Panc1 (cell line): ENCODE measurements around the gene RBP4. TPM values are rescaled to one million over a fixed set of nuclear protein-coding genes. Genes with fewer than 3 reads are reported as not detected.

ENCODE experiments used
- ATAC-seq: fragments of 200-7000 bp; cut with Tn5 transposase; 2 replicates; pipeline ENCODE4 v1.9.1; 2020; ENCODE audit warnings: mild to moderate bottlenecking, moderate library complexity
- BruUV-seq: library from RNA; stranded (reverse); fragments of 400-500 nt; replicated peaks from 2 replicates; lab custom pipeline; 2021; lab: Mats Ljungman, UMichigan
- CTCF ChIA-PET: fragments of 300-600 bp; sonication (Branson Sonifier 250); formaldehyde crosslinking; loops from one replicate; lab custom pipeline; 2022; ENCODE audit warnings: antibody characterized with exemption; lab: Charles Lee
- POLR2A ChIA-PET: fragments of 300-600 bp; sonication (Branson Sonifier 250); formaldehyde crosslinking; loops from one replicate; lab custom pipeline; 2022; ENCODE audit warnings: antibody characterized with exemption; lab: Charles Lee
- DNase-seq: peaks from one replicate; pipeline ENCODE4 v3.0.0-alpha.2; 2010; ENCODE audit warnings: low read depth, low spot score
- H3K27ac ChIP-seq: 2 replicates; pipeline ENCODE4 v1.5.1; 2011; ENCODE audit warnings: mild to moderate bottlenecking, low read length, inconsistent platforms
- H3K27me3 ChIP-seq: fragments of 200-500 bp; sonication (Bioruptor generic); 2 replicates; pipeline ENCODE4 v1.6.0; 2014; ENCODE audit warnings: low read length, inconsistent platforms; ENCODE audit not compliant: control insufficient read depth, insufficient read depth
- H3K36me3 ChIP-seq: fragments of 200-500 bp; sonication (Bioruptor generic); 2 replicates; pipeline ENCODE4 v1.5.1; 2014; ENCODE audit warnings: inconsistent platforms, mild to moderate bottlenecking, low read length, moderate library complexity; ENCODE audit not compliant: control insufficient read depth, insufficient read depth
- H3K4me1 ChIP-seq: 2 replicates; pipeline ENCODE4 v1.5.1; 2011; ENCODE audit warnings: inconsistent platforms, mild to moderate bottlenecking, low read length, moderate library complexity; ENCODE audit not compliant: control insufficient read depth, insufficient read depth
- H3K4me3 ChIP-seq, 2 experiments: 2 replicates each; pipeline ENCODE4 v1.5.1; 2011 to 2012; ENCODE audit warnings: low read depth in 2 of 2, low read length in 2 of 2, mild to moderate bottlenecking in 2 of 2, inconsistent platforms in 1 of 2, moderate library complexity in 1 of 2
- H3K9me3 ChIP-seq: fragments of 200-500 bp; sonication (Bioruptor generic); 2 replicates; pipeline ENCODE4 v1.5.1; 2014; ENCODE audit warnings: low read depth, mild to moderate bottlenecking, inconsistent platforms, low read length, moderate library complexity; ENCODE audit not compliant: control insufficient read depth, insufficient read depth
- POLR2AphosphoS5 ChIP-seq: IDR thresholded peaks from 2 replicates; pipeline ENCODE4 v1.6.1; 2012; ENCODE audit warnings: mild to moderate bottlenecking, low read depth, low read length, moderate library complexity
- SIN3A ChIP-seq: IDR thresholded peaks from 2 replicates; pipeline ENCODE4 v1.6.1; 2012; ENCODE audit warnings: low read depth, mild to moderate bottlenecking, low read length, moderate library complexity, borderline replicate concordance; ENCODE audit not compliant: insufficient read depth
- TCF7L2 ChIP-seq: IDR thresholded peaks from 2 replicates; pipeline ENCODE4 v1.6.1; 2011; ENCODE audit warnings: mild to moderate bottlenecking, low read depth, low read length, inconsistent platforms
- in situ Hi-C: cut with HindIII; loops from 2 replicates; pipeline ENCODE4 v1.10.0; 2016; ENCODE audit warnings: low sequenced_read_pairs, low pct_unique_long_range_greater_than_20kb
- intact Hi-C: fragments of 100-400 bp; cut with micrococcal nuclease; formaldehyde crosslinking; loops from one replicate; pipeline ENCODE4 v1.10.0; 2022; ENCODE audit not compliant: unreplicated experiment
- total RNA-seq: library from RNA; stranded (reverse); gene quantifications from one replicate; pipeline ENCODE4 v1.2.1, GENCODE V29; 2021; ENCODE audit not compliant: unreplicated experiment
- TF ChIP-seq, protein P1 (sequence below): fragments of 450-650 bp; IDR thresholded peaks from 2 replicates; pipeline ENCODE4 v1.5.1; 2017; ENCODE audit warnings: mild to moderate bottlenecking
- TF ChIP-seq, protein P2 (sequence below), 2 experiments: IDR thresholded peaks; 2 replicates each; pipeline ENCODE4 v1.6.1; 2011 to 2012; ENCODE audit warnings: low read depth in 2 of 2, control low read depth in 1 of 2, low read length in 1 of 2, mild to moderate bottlenecking in 1 of 2, moderate library complexity in 1 of 2; ENCODE audit not compliant: insufficient read depth in 1 of 2

RBP4 gene
- total RNA-seq, 1 experiment from 2014 or later = 6.9 TPM

DNA sequence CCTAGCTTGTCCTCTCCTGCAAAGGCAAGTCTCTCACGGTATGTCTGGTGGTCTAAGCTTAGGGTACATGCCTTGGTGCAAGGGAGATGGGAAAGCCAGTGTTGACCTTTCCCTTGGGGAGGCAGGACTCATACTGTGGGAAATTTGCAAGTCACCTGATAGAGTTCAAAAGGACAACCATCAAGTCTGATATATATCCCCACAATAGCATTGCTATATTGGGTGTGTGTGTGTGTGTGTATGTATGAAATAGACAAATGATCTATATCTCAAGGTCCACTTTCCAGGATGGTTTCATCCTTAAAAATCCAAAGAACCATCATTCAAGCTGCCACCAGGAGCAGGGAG lies 46.7 kb downstream of the RBP4 start:
- BruUV-seq = no TSS peak
- in situ Hi-C loops (no loop called here), intact Hi-C loops (loop anchor here (10.0 kb wide), 1 partner anchor 261 kb away; no protein-coding TSS in a partner anchor)
- Histone ChIP-seq H3K9me3 (no peaks in the 10 kb centered on the region), H3K27me3 (no peaks in the 10 kb centered on the region), H3K36me3 (no peaks in the 10 kb centered on the region), H3K4me1 (no peaks in the 10 kb centered on the region), H3K27ac (no peak overlapping the region), H3K4me3 (no peak overlapping the region)
- POLR2A ChIA-PET = interaction anchor here (0.5 to 0.6 kb wide), 3 partner anchors 14 to 253 kb away, joined by 3 read pairs; no protein-coding TSS in a partner anchor
- TF ChIP-seq, protein P1, sequence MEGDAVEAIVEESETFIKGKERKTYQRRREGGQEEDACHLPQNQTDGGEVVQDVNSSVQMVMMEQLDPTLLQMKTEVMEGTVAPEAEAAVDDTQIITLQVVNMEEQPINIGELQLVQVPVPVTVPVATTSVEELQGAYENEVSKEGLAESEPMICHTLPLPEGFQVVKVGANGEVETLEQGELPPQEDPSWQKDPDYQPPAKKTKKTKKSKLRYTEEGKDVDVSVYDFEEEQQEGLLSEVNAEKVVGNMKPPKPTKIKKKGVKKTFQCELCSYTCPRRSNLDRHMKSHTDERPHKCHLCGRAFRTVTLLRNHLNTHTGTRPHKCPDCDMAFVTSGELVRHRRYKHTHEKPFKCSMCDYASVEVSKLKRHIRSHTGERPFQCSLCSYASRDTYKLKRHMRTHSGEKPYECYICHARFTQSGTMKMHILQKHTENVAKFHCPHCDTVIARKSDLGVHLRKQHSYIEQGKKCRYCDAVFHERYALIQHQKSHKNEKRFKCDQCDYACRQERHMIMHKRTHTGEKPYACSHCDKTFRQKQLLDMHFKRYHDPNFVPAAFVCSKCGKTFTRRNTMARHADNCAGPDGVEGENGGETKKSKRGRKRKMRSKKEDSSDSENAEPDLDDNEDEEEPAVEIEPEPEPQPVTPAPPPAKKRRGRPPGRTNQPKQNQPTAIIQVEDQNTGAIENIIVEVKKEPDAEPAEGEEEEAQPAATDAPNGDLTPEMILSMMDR = no peak
- TF ChIP-seq TCF7L2 = no peak
- TF ChIP-seq SIN3A = no peak
- TF ChIP-seq POLR2AphosphoS5 = no peak
- TF ChIP-seq, protein P2, sequence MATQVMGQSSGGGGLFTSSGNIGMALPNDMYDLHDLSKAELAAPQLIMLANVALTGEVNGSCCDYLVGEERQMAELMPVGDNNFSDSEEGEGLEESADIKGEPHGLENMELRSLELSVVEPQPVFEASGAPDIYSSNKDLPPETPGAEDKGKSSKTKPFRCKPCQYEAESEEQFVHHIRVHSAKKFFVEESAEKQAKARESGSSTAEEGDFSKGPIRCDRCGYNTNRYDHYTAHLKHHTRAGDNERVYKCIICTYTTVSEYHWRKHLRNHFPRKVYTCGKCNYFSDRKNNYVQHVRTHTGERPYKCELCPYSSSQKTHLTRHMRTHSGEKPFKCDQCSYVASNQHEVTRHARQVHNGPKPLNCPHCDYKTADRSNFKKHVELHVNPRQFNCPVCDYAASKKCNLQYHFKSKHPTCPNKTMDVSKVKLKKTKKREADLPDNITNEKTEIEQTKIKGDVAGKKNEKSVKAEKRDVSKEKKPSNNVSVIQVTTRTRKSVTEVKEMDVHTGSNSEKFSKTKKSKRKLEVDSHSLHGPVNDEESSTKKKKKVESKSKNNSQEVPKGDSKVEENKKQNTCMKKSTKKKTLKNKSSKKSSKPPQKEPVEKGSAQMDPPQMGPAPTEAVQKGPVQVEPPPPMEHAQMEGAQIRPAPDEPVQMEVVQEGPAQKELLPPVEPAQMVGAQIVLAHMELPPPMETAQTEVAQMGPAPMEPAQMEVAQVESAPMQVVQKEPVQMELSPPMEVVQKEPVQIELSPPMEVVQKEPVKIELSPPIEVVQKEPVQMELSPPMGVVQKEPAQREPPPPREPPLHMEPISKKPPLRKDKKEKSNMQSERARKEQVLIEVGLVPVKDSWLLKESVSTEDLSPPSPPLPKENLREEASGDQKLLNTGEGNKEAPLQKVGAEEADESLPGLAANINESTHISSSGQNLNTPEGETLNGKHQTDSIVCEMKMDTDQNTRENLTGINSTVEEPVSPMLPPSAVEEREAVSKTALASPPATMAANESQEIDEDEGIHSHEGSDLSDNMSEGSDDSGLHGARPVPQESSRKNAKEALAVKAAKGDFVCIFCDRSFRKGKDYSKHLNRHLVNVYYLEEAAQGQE (IDR thresholded peaks at IDR 0.05; ENCODE audit: insufficient read depth in 1 of 2, low read depth in 2 of 2, low read length in 1 of 2) = no peak
- CTCF ChIA-PET = interaction anchor here (0.6 to 1.9 kb wide), 13 partner anchors 8 to 264 kb away, joined by 3 to 24 read pairs (median 4); partner anchors contain the start of gene FRA10AC1
- DNase-seq (no peak), ATAC-seq (peak; percentile 3; the same call in 1 of the 2 replicates)

DNA sequence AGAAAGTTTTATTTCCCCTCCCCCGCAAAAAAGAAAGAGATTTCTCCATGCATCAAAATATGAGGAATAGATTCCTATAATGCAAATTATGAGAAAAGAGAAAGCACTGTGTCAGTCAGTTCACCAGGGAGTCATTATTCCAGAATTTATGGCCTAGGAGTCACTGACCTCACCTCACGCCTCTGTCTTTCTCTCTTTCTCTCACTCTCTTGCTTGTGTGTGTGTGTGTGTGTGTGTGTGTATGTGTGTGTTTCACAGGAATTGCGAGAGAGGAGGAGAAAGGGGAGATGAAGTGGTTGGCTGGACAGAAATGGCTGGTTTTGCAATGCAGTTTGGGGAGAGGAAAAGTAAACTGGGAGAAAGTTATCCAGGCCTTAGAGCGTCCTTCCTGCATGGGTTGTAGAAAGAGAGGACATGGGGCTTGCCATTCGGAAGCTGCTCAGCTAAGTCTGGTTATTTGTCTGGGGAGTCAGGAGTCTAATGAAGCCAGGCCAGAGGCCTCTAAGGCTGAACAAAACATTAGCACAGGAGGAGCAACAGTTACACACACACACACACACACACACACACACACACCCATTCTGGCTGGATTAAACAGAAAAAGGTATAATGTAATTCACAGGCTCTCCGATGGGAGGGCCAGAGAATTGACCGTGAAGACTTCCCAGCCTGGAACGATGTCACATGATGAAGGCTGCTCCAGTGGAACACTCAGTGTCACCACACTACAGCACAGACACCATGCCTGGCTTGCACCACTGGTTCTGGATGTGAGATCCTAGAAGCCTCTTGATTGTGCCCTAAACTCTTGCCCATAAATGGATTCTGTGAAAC lies 47.3 kb downstream of the RBP4 start:
- POLR2A ChIA-PET = interaction anchor here (0.6 kb wide), 2 partner anchors 14 to 252 kb away, joined by 3 read pairs; no protein-coding TSS in a partner anchor
- no peak for DNase-seq

More for the DNA sequence above, 47.3 kb downstream of the RBP4 start:
- intact Hi-C loops (loop anchor here (10.0 kb wide), 1 partner anchor 261 kb away; no protein-coding TSS in a partner anchor), in situ Hi-C loops (no loop called here)
- no peak overlapping the region for H3K27ac ChIP-seq
- ATAC-seq = no peak
- CTCF ChIA-PET = interaction anchor here (0.6 to 1.9 kb wide), 8 partner anchors 44 to 255 kb away, joined by 3 to 24 read pairs (median 4); partner anchors contain the start of gene FRA10AC1
- H3K27me3 ChIP-seq = no peaks in the 10 kb centered on the region
- no TSS peak for BruUV-seq
- no peaks in the 10 kb centered on the region for H3K4me1 ChIP-seq
- no peak overlapping the region for H3K4me3 ChIP-seq
- no peaks in the 10 kb centered on the region for H3K9me3 ChIP-seq
- TF ChIP-seq, protein P2 (IDR thresholded peaks at IDR 0.05; ENCODE audit: insufficient read depth in 1 of 2, low read depth in 2 of 2, low read length in 1 of 2) = no peak
- TF ChIP-seq TCF7L2 (no peak), SIN3A (no peak)
- TF ChIP-seq, protein P1 = no peak
- no peaks in the 10 kb centered on the region for H3K36me3 ChIP-seq
